Natural killer cell (primary cell): Measurements from ENCODE around the gene KIF1A. TPM values are rescaled to one million over a fixed set of nuclear protein-coding genes. Genes with fewer than 3 reads are reported as not detected.

Experiments used
- ATAC-seq, 3 donors: fragments of 150-1000 bp in 2 of 3; fragments of 200-7000 bp in 1 of 3; cut with Tn5 transposase; 1 replicate in 1 of 3; 2 replicates in 2 of 3; pipeline ENCODE4 v1.10.0; 2021; ENCODE audit warnings: mild to moderate bottlenecking in 2 of 3, moderate library complexity in 2 of 3
- DNase-seq, 2 donors: peaks; one replicate each; pipeline versions ENCODE4 v3.0.0 to v3.0.0-alpha.2; 2013 to 2021; ENCODE audit warnings: mixed read lengths in 1 of 2
- H3K27ac ChIP-seq: one replicate; pipeline ENCODE4 v1.5.1; 2013; ENCODE audit warnings: mild to moderate bottlenecking, low read length
- H3K27me3 ChIP-seq: one replicate; pipeline ENCODE4 v1.6.1; 2013; ENCODE audit warnings: low read length; ENCODE audit not compliant: control insufficient read depth, insufficient read depth
- H3K36me3 ChIP-seq: one replicate; pipeline ENCODE4 v1.6.1; 2013; ENCODE audit warnings: low read length; ENCODE audit not compliant: control insufficient read depth, insufficient read depth
- H3K4me1 ChIP-seq: one replicate; pipeline ENCODE4 v1.6.1; 2013; ENCODE audit warnings: low read length; ENCODE audit not compliant: control insufficient read depth, insufficient read depth
- H3K4me3 ChIP-seq: one replicate; pipeline ENCODE4 v1.5.1; 2013; ENCODE audit warnings: low read length
- H3K9me3 ChIP-seq: one replicate; pipeline ENCODE4 v1.6.1; 2013; ENCODE audit warnings: low read length; ENCODE audit not compliant: control insufficient read depth, insufficient read depth
- H3K27ac Mint-ChIP-seq, 2 donors: one replicate each; pipeline ENCODE4 v1.8.0; 2022; ENCODE audit warnings: mild to moderate bottlenecking in 2 of 2, mixed read lengths in 2 of 2, moderate library complexity in 1 of 2
- H3K27me3 Mint-ChIP-seq, 2 donors: one replicate each; pipeline ENCODE4 v1.8.0; 2022; ENCODE audit warnings: low read depth in 2 of 2, mixed read lengths in 2 of 2
- H3K36me3 Mint-ChIP-seq: one replicate; pipeline ENCODE4 v1.8.0; 2022; ENCODE audit warnings: mixed read lengths
- H3K4me1 Mint-ChIP-seq, 2 donors: one replicate each; pipeline ENCODE4 v1.8.0; 2022; ENCODE audit warnings: mixed read lengths in 2 of 2
- H3K4me3 Mint-ChIP-seq: one replicate; pipeline ENCODE4 v1.8.0; 2022; ENCODE audit warnings: mild to moderate bottlenecking, moderate library complexity, mixed read lengths
- H3K9me3 Mint-ChIP-seq, 2 donors: one replicate each; pipeline ENCODE4 v1.8.0; 2022; ENCODE audit warnings: mixed read lengths in 2 of 2
- WGBS: methylation state at CpG from one replicate; pipeline ENCODE4 v1.1.7; 2013; ENCODE audit warnings: missing lambda C conversion rate; ENCODE audit not compliant: insufficient coverage; 5-methylcytosine and 5-hydroxymethylcytosine counted together
- intact Hi-C: fragments of 100-400 bp; cut with micrococcal nuclease; formaldehyde crosslinking; loops from one replicate; pipeline ENCODE4 v1.14.2; 2022
- total RNA-seq, 4 donors: library from RNA; stranded (reverse); fragments of 120-200 nt in 1 of 4; gene quantifications; one replicate each; pipeline versions ENCODE4 v1.2.3 to v1.2.4, GENCODE V29; 2013 to 2022
- TF ChIP-seq, protein P1 (sequence below): fragments of 200-600 bp; IDR thresholded peaks from one replicate; pipeline ENCODE4 v1.8.0; 2022; ENCODE audit warnings: antibody characterized with exemption

The KIF1A gene
- total RNA-seq, 3 donors from 2014 or later (not counting 1 experiment from before 2014, with no cell fraction given) = 0.09 TPM; not detected in 2

DNA sequence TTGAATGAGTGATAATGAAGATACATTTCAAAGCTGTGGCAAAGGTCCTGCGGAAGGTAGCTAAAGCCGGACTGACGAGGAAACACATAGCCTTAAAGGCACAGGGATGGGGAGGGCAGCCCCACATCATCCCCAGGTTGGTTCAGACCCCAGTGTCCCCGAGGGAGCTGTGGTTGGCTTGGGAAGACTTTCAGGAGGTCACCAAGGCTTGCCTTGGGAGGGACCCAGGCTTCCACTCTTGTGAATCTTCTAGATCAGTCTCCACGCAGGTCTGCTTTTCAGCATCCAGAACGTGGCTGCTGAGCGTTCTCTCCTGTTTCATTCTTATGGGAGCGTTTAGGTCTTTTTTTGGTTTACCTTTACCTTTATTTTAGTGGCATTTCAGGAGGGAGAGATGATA is 16.8 kb downstream of the KIF1A start:
- Histone ChIP-seq H3K9me3 (peaks cover 4% of the 10 kb centered on the region), H3K36me3 (no peaks in the 10 kb centered on the region), H3K4me3 (no peak overlapping the region), H3K27ac (no peak overlapping the region), H3K4me1 (no peaks in the 10 kb centered on the region), H3K27me3 (peaks cover 3% of the 10 kb centered on the region)
- 85% methylated on average over 7 of the region's 8 CpGs for WGBS
- DNase-seq = no peak
- Mint-ChIP-seq H3K27ac (no peak overlapping the region), H3K27me3 (peaks cover 26 to 32% of the 10 kb centered on the region in 2 donors), H3K9me3 (no peaks in the 10 kb centered on the region), H3K36me3 (no peaks in the 10 kb centered on the region), H3K4me1 (no peaks in the 10 kb centered on the region), H3K4me3 (no peak overlapping the region)
- intact Hi-C loops = no loop called here
- TF ChIP-seq, protein P1, sequence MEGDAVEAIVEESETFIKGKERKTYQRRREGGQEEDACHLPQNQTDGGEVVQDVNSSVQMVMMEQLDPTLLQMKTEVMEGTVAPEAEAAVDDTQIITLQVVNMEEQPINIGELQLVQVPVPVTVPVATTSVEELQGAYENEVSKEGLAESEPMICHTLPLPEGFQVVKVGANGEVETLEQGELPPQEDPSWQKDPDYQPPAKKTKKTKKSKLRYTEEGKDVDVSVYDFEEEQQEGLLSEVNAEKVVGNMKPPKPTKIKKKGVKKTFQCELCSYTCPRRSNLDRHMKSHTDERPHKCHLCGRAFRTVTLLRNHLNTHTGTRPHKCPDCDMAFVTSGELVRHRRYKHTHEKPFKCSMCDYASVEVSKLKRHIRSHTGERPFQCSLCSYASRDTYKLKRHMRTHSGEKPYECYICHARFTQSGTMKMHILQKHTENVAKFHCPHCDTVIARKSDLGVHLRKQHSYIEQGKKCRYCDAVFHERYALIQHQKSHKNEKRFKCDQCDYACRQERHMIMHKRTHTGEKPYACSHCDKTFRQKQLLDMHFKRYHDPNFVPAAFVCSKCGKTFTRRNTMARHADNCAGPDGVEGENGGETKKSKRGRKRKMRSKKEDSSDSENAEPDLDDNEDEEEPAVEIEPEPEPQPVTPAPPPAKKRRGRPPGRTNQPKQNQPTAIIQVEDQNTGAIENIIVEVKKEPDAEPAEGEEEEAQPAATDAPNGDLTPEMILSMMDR = no peak
- no peak for ATAC-seq

- Histone ChIP-seq H3K27ac (no peak overlapping the region), H3K9me3 (no peaks in the 10 kb centered on the region), H3K4me3 (no peak overlapping the region), H3K36me3 (no peaks in the 10 kb centered on the region), H3K27me3 (peaks cover 3% of the 10 kb centered on the region), H3K4me1 (no peaks in the 10 kb centered on the region)
- no peak overlapping the region for H3K4me3 Mint-ChIP-seq
- no peaks in the 10 kb centered on the region for H3K4me1 Mint-ChIP-seq
- H3K36me3 Mint-ChIP-seq = no peaks in the 10 kb centered on the region
- no peak overlapping the region for H3K27ac Mint-ChIP-seq
- 88% methylated on average over 14 of the region's 14 CpGs for WGBS
- TF ChIP-seq, protein P1 = no peak
- H3K27me3 Mint-ChIP-seq = peaks cover 16 to 32% of the 10 kb centered on the region in 2 donors
- intact Hi-C loops = no loop called here
- no peaks in the 10 kb centered on the region for H3K9me3 Mint-ChIP-seq
- DNase-seq (no peak), ATAC-seq (no peak)
These were observed 20.8 kb downstream of the KIF1A start for GRCh38 chr2:240799033-240799820.

GRCh38 chr2:240798327-240798905 is 21.6 kb downstream of the KIF1A start:
- H3K36me3 Mint-ChIP-seq = no peaks in the 10 kb centered on the region
- H3K27me3 Mint-ChIP-seq = peaks cover 15 to 30% of the 10 kb centered on the region in 2 donors
- Histone ChIP-seq H3K4me1 (no peaks in the 10 kb centered on the region), H3K9me3 (no peaks in the 10 kb centered on the region), H3K27me3 (peaks cover 3% of the 10 kb centered on the region), H3K36me3 (no peaks in the 10 kb centered on the region), H3K4me3 (no peak overlapping the region), H3K27ac (no peak overlapping the region)
- TF ChIP-seq, protein P1 = no peak
- ATAC-seq (no peak), DNase-seq (no peak)
- no peaks in the 10 kb centered on the region for H3K4me1 Mint-ChIP-seq
- H3K9me3 Mint-ChIP-seq = no peaks in the 10 kb centered on the region
- 82% methylated on average over 17 of the region's 17 CpGs for WGBS
- intact Hi-C loops = no loop called here
- H3K27ac Mint-ChIP-seq = no peak overlapping the region
- H3K4me3 Mint-ChIP-seq = no peak overlapping the region
